Esophagus muscularis mucosa (tissue), 4 donors: ENCODE results near the gene NIPSNAP2. TPM values are rescaled to one million over a fixed set of nuclear protein-coding genes. Genes with fewer than 3 reads are reported as not detected.
A peak's percentile ranks its signal among the peaks of the same experiment; 100 is the strongest.

ENCODE experiments used
- DNase-seq: peaks from one replicate; pipeline ENCODE4 v3.0.0-alpha.2; 2017; ENCODE audit errors: extremely low spot score
- H3K27ac ChIP-seq, 4 donors: fragments of 200-600 bp; sonication (generic); replicated peaks in 1 of 4; 1 replicate in 3 of 4; 2 replicates in 1 of 4; pipeline ENCODE4 v1.5.1; 2016 to 2019; ENCODE audit warnings: mild to moderate bottlenecking in 1 of 4
- H3K27me3 ChIP-seq, 4 donors: fragments of 200-600 bp; sonication (generic); one replicate each; pipeline versions ENCODE4 v1.5.1 to v1.6.0; 2016 to 2019
- H3K36me3 ChIP-seq, 4 donors: fragments of 200-600 bp; sonication (generic); one replicate each; pipeline ENCODE4 v1.5.1; 2016 to 2019
- H3K4me1 ChIP-seq, 4 donors: fragments of 200-600 bp; sonication (generic); one replicate each; pipeline ENCODE4 v1.5.1; 2016 to 2019
- H3K4me3 ChIP-seq, 4 donors: fragments of 200-600 bp; sonication (generic); 1 replicate in 2 of 4; 2 replicates in 2 of 4; pipeline ENCODE4 v1.5.1; 2016 to 2019; ENCODE audit warnings: mild to moderate bottlenecking in 4 of 4, moderate library complexity in 1 of 4
- H3K9me3 ChIP-seq, 4 donors: fragments of 200-600 bp; sonication (generic); 1 replicate in 3 of 4; 2 replicates in 1 of 4; pipeline ENCODE4 v1.5.1; 2016 to 2019
- CTCF ChIP-seq, 3 experiments: fragments of 200-600 bp in 2 of 3; fragments of 450-650 bp in 1 of 3; sonication (generic) in 2 of 3; IDR thresholded peaks; one replicate each; pipeline ENCODE4 v1.5.1; 2017 to 2019; ENCODE audit warnings: antibody characterized with exemption in 3 of 3, mild to moderate bottlenecking in 2 of 3, moderate library complexity in 1 of 3
- EP300 ChIP-seq: sonication (generic); formaldehyde crosslinking; IDR thresholded peaks from one replicate; pipeline ENCODE4 v1.6.1; 2017; ENCODE audit warnings: antibody characterized with exemption
- POLR2A ChIP-seq: fragments of 450-650 bp; IDR thresholded peaks from one replicate; pipeline ENCODE4 v1.6.1; 2017; ENCODE audit warnings: antibody characterized with exemption, moderate library complexity, mild to moderate bottlenecking, low read depth
- POLR2AphosphoS5 ChIP-seq, 2 donors: sonication (generic); formaldehyde crosslinking; IDR thresholded peaks; one replicate each; pipeline ENCODE4 v1.6.1; 2017; ENCODE audit warnings: antibody characterized with exemption in 2 of 2
- WGBS: methylation state at CpG from one replicate; pipeline ENCODE4 v1.1.5; 2018; 5-methylcytosine and 5-hydroxymethylcytosine counted together
- intact Hi-C: fragments of 100-400 bp; cut with DNase I; formaldehyde crosslinking; loops from one replicate; pipeline ENCODE4 v1.15.1; 2023
- total RNA-seq, 4 donors: library from RNA; depleted of rRNA; stranded (reverse); fragments of >200 nt; gene quantifications; one replicate each; pipeline versions ENCODE4 v1.1.0 to v1.2.1, GENCODE V29; 2016

The NIPSNAP2 gene
- total RNA-seq, 4 donors from 2014 or later, result 93.3 to 131 (median 116) TPM

- H3K4me3 ChIP-seq, result no peak overlapping the region
- no peaks in the 10 kb centered on the region for H3K27me3 ChIP-seq
- H3K9me3 ChIP-seq, result no peaks in the 10 kb centered on the region
- 72% methylated on average over 8 of the region's 8 CpGs for WGBS
- no peak for TF ChIP-seq EP300
- TF ChIP-seq POLR2AphosphoS5 (IDR thresholded peaks at IDR 0.05), result no peak
- no peak for TF ChIP-seq CTCF (IDR thresholded peaks at IDR 0.05)
- no peak for TF ChIP-seq POLR2A
- peaks cover 0 to 34% (median 5%) of the 10 kb centered on the region in 4 donors for H3K36me3 ChIP-seq
- H3K27ac ChIP-seq, result no peak overlapping the region
- no peak for DNase-seq
- intact Hi-C loops, result no loop called here
- H3K4me1 ChIP-seq, result peaks cover 17 to 52% (median 39%) of the 10 kb centered on the region in 4 donors
Measured at GRCh38 chr7:55970978-55971377, 6.6 kb downstream of the NIPSNAP2 start.

- WGBS, result 96% methylated on average over 7 of the region's 7 CpGs
- H3K27me3 ChIP-seq, result no peaks in the 10 kb centered on the region
- peaks cover 0 to 29% (median 12%) of the 10 kb centered on the region in 4 donors for H3K36me3 ChIP-seq
- H3K4me1 ChIP-seq, result peaks cover 17 to 57% (median 36%) of the 10 kb centered on the region in 4 donors
- DNase-seq, result no peak
- TF ChIP-seq POLR2AphosphoS5 (IDR thresholded peaks at IDR 0.05) (no peak), CTCF (IDR thresholded peaks at IDR 0.05) (no peak), POLR2A (no peak), EP300 (no peak)
- intact Hi-C loops, result no loop called here
- H3K4me3 ChIP-seq, result no peak overlapping the region
- H3K27ac ChIP-seq, result no peak overlapping the region
- no peaks in the 10 kb centered on the region for H3K9me3 ChIP-seq
Measured at GRCh38 chr7:55973747-55974250, 9.4 kb downstream of the NIPSNAP2 start.

- Histone ChIP-seq H3K9me3 (no peaks in the 10 kb centered on the region), H3K27ac (no peak overlapping the region), H3K4me3 (no peak overlapping the region), H3K36me3 (peaks cover 17 to 34% (median 31%) of the 10 kb centered on the region in 4 donors), H3K4me1 (peaks cover 17 to 43% (median 26%) of the 10 kb centered on the region in 4 donors), H3K27me3 (no peaks in the 10 kb centered on the region)
- intact Hi-C loops, result no loop called here
- DNase-seq, result no peak
- TF ChIP-seq EP300, result no peak
- no peak for TF ChIP-seq POLR2A
- no peak for TF ChIP-seq CTCF (IDR thresholded peaks at IDR 0.05)
- TF ChIP-seq POLR2AphosphoS5 (IDR thresholded peaks at IDR 0.05), result no peak
- WGBS, result 70% methylated on average over 7 of the region's 7 CpGs
Measured at GRCh38 chr7:55975988-55976633, 11.7 kb downstream of the NIPSNAP2 start.

- intact Hi-C loops, result no loop called here
- peaks cover 28 to 51% (median 48%) of the 10 kb centered on the region in 4 donors for H3K36me3 ChIP-seq
- peaks cover 17 to 37% (median 20%) of the 10 kb centered on the region in 4 donors for H3K4me1 ChIP-seq
- TF ChIP-seq POLR2A, result no peak
- no peak overlapping the region for H3K4me3 ChIP-seq
- H3K27me3 ChIP-seq, result no peaks in the 10 kb centered on the region
- WGBS, result 44% methylated on average over 4 of the region's 4 CpGs
- peak overlapping the region in 2 of 4 donors; percentile 9 to 39 for H3K27ac ChIP-seq
- DNase-seq, result no peak
- no peaks in the 10 kb centered on the region for H3K9me3 ChIP-seq
Measured at GRCh38 chr7:55977831-55978230, 13.4 kb downstream of the NIPSNAP2 start.

GRCh38 chr7:55980266-55980665 lies 15.9 kb downstream of the NIPSNAP2 start:
- no peak for DNase-seq
- intact Hi-C loops, result no loop called here
- H3K9me3 ChIP-seq, result no peaks in the 10 kb centered on the region
- H3K4me3 ChIP-seq, result no peak overlapping the region
- peaks cover 13 to 31% (median 19%) of the 10 kb centered on the region in 4 donors for H3K4me1 ChIP-seq
- H3K27ac ChIP-seq, result no peak overlapping the region
- H3K27me3 ChIP-seq, result no peaks in the 10 kb centered on the region
- WGBS, result 91% methylated on average over 3 of the region's 3 CpGs
- no peak for TF ChIP-seq CTCF (IDR thresholded peaks at IDR 0.05)
- TF ChIP-seq POLR2AphosphoS5 (IDR thresholded peaks at IDR 0.05), result no peak
- TF ChIP-seq EP300, result no peak
- no peak for TF ChIP-seq POLR2A
- peaks cover 51 to 75% (median 73%) of the 10 kb centered on the region in 4 donors for H3K36me3 ChIP-seq
